Neuronal stem cell (in vitro differentiated cells): ENCODE results near the gene BCAM.
A peak's percentile ranks its signal among the peaks of the same experiment; 100 is the strongest.

Source experiments
- DNase-seq: peaks from one replicate; pipeline ENCODE4 v3.0.0-alpha.2; 2013; ENCODE audit warnings: low spot score
- H2AFZ ChIP-seq: one replicate; pipeline ENCODE4 v1.6.1; 2013; ENCODE audit warnings: mild to moderate bottlenecking, low read length, inconsistent platforms
- H2AK5ac ChIP-seq: 2 replicates; pipeline ENCODE4 v1.6.1; 2013; ENCODE audit warnings: low read depth, mild to moderate bottlenecking, inconsistent platforms, low read length, moderate library complexity, mixed read lengths
- H2BK120ac ChIP-seq: 2 replicates; pipeline ENCODE4 v1.6.1; 2013; ENCODE audit warnings: low read depth, mild to moderate bottlenecking, inconsistent platforms, low read length, moderate library complexity, mixed read lengths
- H2BK12ac ChIP-seq: one replicate; pipeline ENCODE4 v1.6.1; 2013; ENCODE audit warnings: low read length, inconsistent platforms
- H2BK15ac ChIP-seq: 2 replicates; pipeline ENCODE4 v1.6.1; 2013; ENCODE audit warnings: mild to moderate bottlenecking, low read length, inconsistent platforms, mixed read lengths
- H2BK5ac ChIP-seq: one replicate; pipeline ENCODE4 v1.6.1; 2013; ENCODE audit warnings: inconsistent platforms, mild to moderate bottlenecking, low read length, moderate library complexity
- H3K14ac ChIP-seq: one replicate; pipeline ENCODE4 v1.6.1; 2013; ENCODE audit warnings: low read length, inconsistent platforms
- H3K18ac ChIP-seq: 2 replicates; pipeline ENCODE4 v1.6.1; 2013; ENCODE audit warnings: low read length, inconsistent platforms
- H3K23ac ChIP-seq: 2 replicates; pipeline ENCODE4 v1.6.1; 2013; ENCODE audit warnings: low read depth, mild to moderate bottlenecking, mixed read lengths, low read length, inconsistent platforms; ENCODE audit not compliant: poor library complexity
- H3K27ac ChIP-seq: replicated peaks from 3 replicates; pipeline ENCODE4 v1.5.1; 2013; ENCODE audit warnings: low read length, inconsistent platforms
- H3K27me3 ChIP-seq, 3 experiments: 2 replicates each; pipeline ENCODE4 v1.6.1; 2013; ENCODE audit warnings: low read length in 3 of 3, mild to moderate bottlenecking in 2 of 3, inconsistent platforms in 1 of 3, low read depth in 1 of 3, mixed read lengths in 1 of 3, moderate library complexity in 1 of 3; ENCODE audit not compliant: control insufficient read depth in 3 of 3, insufficient read depth in 3 of 3
- H3K36me3 ChIP-seq, 2 donors: replicated peaks in 1 of 2; 2 replicates each; pipeline ENCODE4 v1.6.1; 2013; ENCODE audit warnings: low read length in 2 of 2; ENCODE audit not compliant: control insufficient read depth in 2 of 2, insufficient read depth in 2 of 2
- H3K4ac ChIP-seq: 2 replicates; pipeline ENCODE4 v1.6.1; 2013; ENCODE audit warnings: inconsistent platforms, mild to moderate bottlenecking, low read length, moderate library complexity
- H3K4me1 ChIP-seq, 2 donors: 1 replicate in 1 of 2; 2 replicates in 1 of 2; pipeline ENCODE4 v1.6.1; 2013; ENCODE audit warnings: low read length in 2 of 2, low read depth in 1 of 2; ENCODE audit not compliant: control insufficient read depth in 2 of 2, insufficient read depth in 1 of 2
- H3K4me2 ChIP-seq: one replicate; pipeline ENCODE4 v1.6.1; 2013; ENCODE audit warnings: mild to moderate bottlenecking, low read length, inconsistent platforms; ENCODE audit not compliant: insufficient read depth, poor library complexity, severe bottlenecking
- H3K4me3 ChIP-seq, 2 donors: 2 replicates each; pipeline ENCODE4 v1.5.1; 2013; ENCODE audit warnings: low read length in 2 of 2, mild to moderate bottlenecking in 2 of 2, inconsistent platforms in 1 of 2, moderate library complexity in 1 of 2
- H3K79me1 ChIP-seq: one replicate; pipeline ENCODE4 v1.6.1; 2013; ENCODE audit warnings: low read depth, mild to moderate bottlenecking, inconsistent platforms, low read length, moderate library complexity
- H3K9ac ChIP-seq: one replicate; pipeline ENCODE4 v1.6.1; 2013; ENCODE audit warnings: mild to moderate bottlenecking, low read depth, low read length, inconsistent platforms; ENCODE audit not compliant: poor library complexity
- H3K9me3 ChIP-seq, 2 donors: replicated peaks in 1 of 2; 2 replicates each; pipeline versions ENCODE3 to v1.6.1; 2013; ENCODE audit warnings: low read length in 2 of 2, mild to moderate bottlenecking in 2 of 2, inconsistent platforms in 1 of 2, low read depth in 1 of 2, mixed read lengths in 1 of 2, moderate library complexity in 1 of 2; ENCODE audit not compliant: control insufficient read depth in 2 of 2, insufficient read depth in 1 of 2
- H4K8ac ChIP-seq: one replicate; pipeline ENCODE4 v1.6.1; 2013; ENCODE audit warnings: low read depth, mild to moderate bottlenecking, inconsistent platforms, low read length, moderate library complexity
- H4K91ac ChIP-seq: one replicate; pipeline ENCODE4 v1.6.1; 2013; ENCODE audit warnings: low read length, low read depth, mild to moderate bottlenecking, inconsistent platforms; ENCODE audit not compliant: poor library complexity
- WGBS, 2 donors: extraction: QIAGEN DNeasy Blood & Tissue Kit; methylation state at CpG; one replicate each; pipeline ENCODE4 v1.1.7; 2013; ENCODE audit warnings: missing lambda C conversion rate in 2 of 2, mixed read lengths in 1 of 2; ENCODE audit not compliant: insufficient read length in 2 of 2, insufficient replicate concordance in 1 of 2; ENCODE audit errors: extremely low coverage in 2 of 2; 5-methylcytosine and 5-hydroxymethylcytosine counted together

The BCAM gene

DNA sequence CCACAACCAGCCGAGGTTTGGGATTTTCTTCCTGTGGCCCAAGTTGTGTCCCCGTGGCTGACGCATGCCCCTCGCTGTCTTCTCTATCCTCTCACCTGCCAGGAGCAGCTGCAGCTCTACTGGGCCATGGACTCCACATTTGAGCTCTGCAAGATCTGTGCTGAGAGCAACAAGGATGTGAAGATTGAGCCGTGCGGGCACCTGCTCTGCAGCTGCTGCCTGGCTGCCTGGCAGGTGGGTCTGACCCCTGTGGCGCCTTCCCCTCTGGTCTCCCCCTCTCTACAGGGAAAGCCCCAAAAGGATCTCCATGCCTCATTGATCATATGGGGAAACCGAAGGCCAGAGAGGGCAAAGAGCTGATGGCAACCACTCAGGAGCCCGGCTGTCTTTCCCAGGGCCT, 16.6 kb upstream of the BCAM start:
- Histone ChIP-seq H3K23ac (no peak overlapping the region), H4K8ac (no peak overlapping the region), H3K36me3 (no peaks in the 10 kb centered on the region), H2BK15ac (no peak overlapping the region), H3K4me3 (no peak overlapping the region), H3K27me3 (no peaks in the 10 kb centered on the region), H3K79me1 (no peaks in the 10 kb centered on the region), H3K18ac (no peak overlapping the region), H4K91ac (no peak overlapping the region), H2BK5ac (no peak overlapping the region), H2AFZ (peak overlapping the region; percentile 24), H3K9ac (no peak overlapping the region), H2BK120ac (no peak overlapping the region), H2BK12ac (no peak overlapping the region), H3K4me2 (no peak overlapping the region), H3K9me3 (no peaks in the 10 kb centered on the region), H3K27ac (no peak overlapping the region), H3K4me1 (peaks cover 3 to 17% of the 10 kb centered on the region in 2 donors), H2AK5ac (no peak overlapping the region), H3K4ac (no peak overlapping the region), H3K14ac (no peak overlapping the region)
- DNase-seq = no peak
- no CpG with 5 or more reads among the region's 9 CpGs for WGBS, 2 donors

- no peak for DNase-seq
- Histone ChIP-seq H3K9ac (no peak overlapping the region), H2AFZ (no peak overlapping the region), H4K8ac (no peak overlapping the region), H3K36me3 (no peaks in the 10 kb centered on the region), H3K4me2 (no peak overlapping the region), H3K9me3 (no peaks in the 10 kb centered on the region), H3K23ac (no peak overlapping the region), H3K18ac (no peak overlapping the region), H3K14ac (no peak overlapping the region), H3K4me1 (peaks cover 3 to 18% of the 10 kb centered on the region in 2 donors), H2BK12ac (no peak overlapping the region), H3K4ac (no peak overlapping the region), H2BK15ac (no peak overlapping the region), H3K27ac (no peak overlapping the region), H2BK120ac (no peak overlapping the region), H3K79me1 (peaks cover 1% of the 10 kb centered on the region), H2BK5ac (no peak overlapping the region), H2AK5ac (no peak overlapping the region), H3K27me3 (no peaks in the 10 kb centered on the region), H4K91ac (no peak overlapping the region), H3K4me3 (no peak overlapping the region)
- no CpG with 5 or more reads among the region's 4 CpGs for WGBS, 2 donors
Observed at GRCh38 chr19:44794610-44795009, 14.3 kb upstream of the BCAM start.

- H3K27me3 ChIP-seq = no peaks in the 10 kb centered on the region
- peaks cover 7 to 22% of the 10 kb centered on the region in 2 donors for H3K4me1 ChIP-seq
- no peak overlapping the region for H3K18ac ChIP-seq
- no peak overlapping the region for H3K4ac ChIP-seq
- H2BK120ac ChIP-seq = no peak overlapping the region
- DNase-seq = no peak
- H3K4me2 ChIP-seq = no peak overlapping the region
- H2AK5ac ChIP-seq = no peak overlapping the region
- no peak overlapping the region for H3K9ac ChIP-seq
- H3K9me3 ChIP-seq = no peaks in the 10 kb centered on the region
- WGBS, 2 donors = no CpG with 5 or more reads among the region's 13 CpGs
- H3K14ac ChIP-seq = no peak overlapping the region
- H4K91ac ChIP-seq = no peak overlapping the region
- no peak overlapping the region for H2AFZ ChIP-seq
- no peak overlapping the region for H4K8ac ChIP-seq
- H2BK15ac ChIP-seq = no peak overlapping the region
- no peak overlapping the region for H3K27ac ChIP-seq
- no peak overlapping the region for H3K23ac ChIP-seq
- no peak overlapping the region for H3K4me3 ChIP-seq
- H2BK12ac ChIP-seq = no peak overlapping the region
- no peaks in the 10 kb centered on the region for H3K36me3 ChIP-seq
- H2BK5ac ChIP-seq = no peak overlapping the region
- peaks cover 1% of the 10 kb centered on the region for H3K79me1 ChIP-seq
Observed at GRCh38 chr19:44795398-44795987, 13.4 kb upstream of the BCAM start.

DNA sequence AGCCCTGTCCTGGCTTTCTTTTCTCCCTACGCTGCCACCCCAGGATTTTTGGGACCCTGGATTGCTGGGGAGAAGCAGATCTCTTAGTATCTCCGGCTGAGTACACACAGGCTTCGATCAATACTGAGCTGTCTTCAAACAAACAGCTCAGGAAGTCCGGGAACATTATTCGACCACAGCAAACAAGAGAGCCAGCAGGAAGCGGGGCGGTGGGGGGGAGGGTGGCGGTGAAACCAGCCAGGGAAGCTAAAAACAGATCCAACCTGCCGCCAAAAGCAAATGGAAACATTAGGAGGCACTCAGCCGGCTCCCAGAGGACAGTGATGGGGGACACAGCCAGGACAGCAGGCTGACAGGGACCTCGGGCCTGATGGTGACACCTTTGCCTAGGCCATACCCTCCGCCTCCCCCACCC, 12.2 kb upstream of the BCAM start:
- Histone ChIP-seq H4K8ac (no peak overlapping the region), H3K4me1 (peaks cover 7 to 22% of the 10 kb centered on the region in 2 donors), H3K4me2 (no peak overlapping the region), H3K23ac (no peak overlapping the region), H3K14ac (no peak overlapping the region), H2BK120ac (no peak overlapping the region), H2BK5ac (no peak overlapping the region), H2AFZ (peak overlapping the region; percentile 92), H4K91ac (no peak overlapping the region), H2BK12ac (no peak overlapping the region), H2AK5ac (no peak overlapping the region), H3K79me1 (peaks cover 1% of the 10 kb centered on the region), H3K36me3 (no peaks in the 10 kb centered on the region), H3K9ac (peak overlapping the region; percentile 7), H3K4ac (no peak overlapping the region), H3K27ac (peak overlapping the region; percentile 36), H2BK15ac (no peak overlapping the region), H3K9me3 (no peaks in the 10 kb centered on the region), H3K18ac (peak overlapping the region; percentile 2), H3K27me3 (no peaks in the 10 kb centered on the region), H3K4me3 (no peak overlapping the region)
- no CpG with 5 or more reads among the region's 12 CpGs for WGBS, 2 donors
- no peak for DNase-seq
